ENCODE measurements around the gene ING2. TPM values are rescaled to one million over a fixed set of nuclear protein-coding genes. Genes with fewer than 3 reads are reported as not detected.

Gene ING2
- polyA plus RNA-seq, 1 donor (not counting 4 experiments of a cell fraction or from before 2014, with no cell fraction given) = 16.1 TPM

GRCh38 chr4:183532821-183533220, 28.0 kb downstream of the ING2 start:
- H3K27ac ChIP-seq (ENCODE audit: control insufficient read depth, insufficient read depth, low read length) = no peak overlapping the region
- TF ChIP-seq CTCF (optimal IDR thresholded peaks at IDR 0.05 in 1 of 3, IDR thresholded peaks at IDR 0.05 in 1 of 3, conservative IDR thresholded peaks at IDR 0.05 in 1 of 3; ENCODE audit: extremely low read depth in 1 of 3, insufficient read depth in 2 of 3, low read length in 3 of 3) (no peak), EZH2 (IDR thresholded peaks at IDR 0.05; ENCODE audit: low read length) (no peak)
- H3K9ac ChIP-seq (ENCODE audit: control insufficient read depth, extremely low read depth, insufficient read depth, low read length) = no peak overlapping the region
- H3K27me3 ChIP-seq (ENCODE audit: control insufficient read depth, extremely low read depth, insufficient read depth, low read length) = peaks cover 6% of the 10 kb centered on the region
- no peak for DNase-seq (ENCODE audit: low read depth, low spot score)
- no peaks in the 10 kb centered on the region for H3K4me1 ChIP-seq (ENCODE audit: control insufficient read depth, extremely low read depth, insufficient read depth, low read length)
- H3K36me3 ChIP-seq (ENCODE audit: control insufficient read depth in 2 of 2, extremely low read depth in 1 of 2, insufficient read depth in 2 of 2, low read length in 2 of 2) = no peaks in the 10 kb centered on the region
- H3K4me3 ChIP-seq (ENCODE audit: control insufficient read depth in 2 of 3, extremely low read depth in 1 of 3, insufficient read depth in 2 of 3, low read depth in 1 of 3, low read length in 3 of 3) = no peak overlapping the region
- H2AFZ ChIP-seq (ENCODE audit: control insufficient read depth, low read length) = no peak overlapping the region
- dilution Hi-C loops (cut with MboI; ENCODE audit: extremely low pct_ligation_motif_present, low sequenced_read_pairs) = no loop called here
- FAIRE-seq = no peak
- no peaks in the 10 kb centered on the region for H3K79me2 ChIP-seq (ENCODE audit: control insufficient read depth, insufficient read depth, low read length)
- no peaks in the 10 kb centered on the region for H3K9me1 ChIP-seq (ENCODE audit: control insufficient read depth, extremely low read depth, insufficient read depth, low read length)
- no peaks in the 10 kb centered on the region for H4K20me1 ChIP-seq (ENCODE audit: control insufficient read depth, extremely low read depth, insufficient read depth, low read length)
- H3K9me3 ChIP-seq (ENCODE audit: control insufficient read depth, low read depth, low read length) = no peaks in the 10 kb centered on the region
- H3K4me2 ChIP-seq (ENCODE audit: control insufficient read depth, extremely low read depth, insufficient read depth, low read depth, low read length) = no peak overlapping the region

- H2AFZ ChIP-seq (ENCODE audit: control insufficient read depth, low read length) = no peak overlapping the region
- DNase-seq (ENCODE audit: low read depth, low spot score) (no peak), FAIRE-seq (no peak)
- no peaks in the 10 kb centered on the region for H4K20me1 ChIP-seq (ENCODE audit: control insufficient read depth, extremely low read depth, insufficient read depth, low read length)
- dilution Hi-C loops (cut with MboI; ENCODE audit: extremely low pct_ligation_motif_present, low sequenced_read_pairs) = no loop called here
- H3K4me3 ChIP-seq (ENCODE audit: control insufficient read depth in 2 of 3, extremely low read depth in 1 of 3, insufficient read depth in 2 of 3, low read depth in 1 of 3, low read length in 3 of 3) = no peak overlapping the region
- H3K27me3 ChIP-seq (ENCODE audit: control insufficient read depth, extremely low read depth, insufficient read depth, low read length) = peaks cover 6% of the 10 kb centered on the region
- H3K36me3 ChIP-seq (ENCODE audit: control insufficient read depth in 2 of 2, extremely low read depth in 1 of 2, insufficient read depth in 2 of 2, low read length in 2 of 2) = no peaks in the 10 kb centered on the region
- no peak overlapping the region for H3K27ac ChIP-seq (ENCODE audit: control insufficient read depth, insufficient read depth, low read length)
- no peaks in the 10 kb centered on the region for H3K79me2 ChIP-seq (ENCODE audit: control insufficient read depth, insufficient read depth, low read length)
- H3K4me2 ChIP-seq (ENCODE audit: control insufficient read depth, extremely low read depth, insufficient read depth, low read depth, low read length) = no peak overlapping the region
- no peaks in the 10 kb centered on the region for H3K9me3 ChIP-seq (ENCODE audit: control insufficient read depth, low read depth, low read length)
- H3K9ac ChIP-seq (ENCODE audit: control insufficient read depth, extremely low read depth, insufficient read depth, low read length) = no peak overlapping the region
- H3K9me1 ChIP-seq (ENCODE audit: control insufficient read depth, extremely low read depth, insufficient read depth, low read length) = no peaks in the 10 kb centered on the region
- TF ChIP-seq EZH2 (IDR thresholded peaks at IDR 0.05; ENCODE audit: low read length) = no peak
- no peak for TF ChIP-seq CTCF (optimal IDR thresholded peaks at IDR 0.05 in 1 of 3, IDR thresholded peaks at IDR 0.05 in 1 of 3, conservative IDR thresholded peaks at IDR 0.05 in 1 of 3; ENCODE audit: extremely low read depth in 1 of 3, insufficient read depth in 2 of 3, low read length in 3 of 3)
- H3K4me1 ChIP-seq (ENCODE audit: control insufficient read depth, extremely low read depth, insufficient read depth, low read length) = no peaks in the 10 kb centered on the region
Measured at GRCh38 chr4:183533698-183534097, 28.8 kb downstream of the ING2 start.

Data from keratinocyte (primary cell).